Mucosa of stomach (tissue), 1 donor: ENCODE data around the gene ST8SIA2.

Source experiments
- H3K27me3 ChIP-seq: one replicate; pipeline ENCODE4 v1.7.0; 2013; ENCODE audit warnings: mild to moderate bottlenecking, low read length; ENCODE audit not compliant: control insufficient read depth, insufficient read depth
- H3K36me3 ChIP-seq: one replicate; pipeline ENCODE4 v1.7.0; 2013; ENCODE audit warnings: low read length; ENCODE audit not compliant: control insufficient read depth, insufficient read depth
- H3K4me1 ChIP-seq: one replicate; pipeline ENCODE4 v1.7.0; 2013; ENCODE audit warnings: mild to moderate bottlenecking, low read length; ENCODE audit not compliant: control insufficient read depth, insufficient read depth
- H3K4me3 ChIP-seq: one replicate; pipeline ENCODE4 v1.7.0; 2013; ENCODE audit warnings: low read length
- H3K9ac ChIP-seq: one replicate; pipeline ENCODE4 v1.7.0; 2013; ENCODE audit warnings: mild to moderate bottlenecking, low read length, moderate library complexity
- H3K9me3 ChIP-seq: one replicate; pipeline ENCODE4 v1.7.0; 2013; ENCODE audit warnings: mild to moderate bottlenecking, low read length, moderate library complexity; ENCODE audit not compliant: control insufficient read depth
- donor health status: Pancreatic carcinoma.

The ST8SIA2 gene

DNA sequence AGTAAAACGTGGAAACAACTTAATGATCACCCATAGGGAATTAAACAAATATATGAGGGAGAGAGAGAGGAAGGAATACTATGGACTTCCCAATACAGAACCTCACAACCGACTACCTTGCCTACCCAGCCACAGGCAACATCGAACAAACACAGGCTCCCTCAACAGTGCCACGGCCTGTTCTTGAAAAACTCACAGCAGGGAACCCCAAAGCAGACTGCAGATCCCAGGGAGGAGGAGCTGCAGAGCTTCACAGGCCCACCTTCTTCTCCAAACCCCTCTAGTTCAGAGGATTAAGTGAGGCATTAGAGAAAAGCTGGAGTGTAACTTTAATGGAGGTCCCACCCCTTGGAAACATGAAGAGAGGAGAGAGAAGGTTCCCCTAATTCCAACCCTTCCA lies 110.2 kb downstream of the ST8SIA2 start:
- Histone ChIP-seq H3K27me3 (no peaks in the 10 kb centered on the region), H3K4me1 (no peaks in the 10 kb centered on the region), H3K9ac (no peak overlapping the region), H3K9me3 (no peaks in the 10 kb centered on the region), H3K4me3 (no peak overlapping the region), H3K36me3 (no peaks in the 10 kb centered on the region)

DNA sequence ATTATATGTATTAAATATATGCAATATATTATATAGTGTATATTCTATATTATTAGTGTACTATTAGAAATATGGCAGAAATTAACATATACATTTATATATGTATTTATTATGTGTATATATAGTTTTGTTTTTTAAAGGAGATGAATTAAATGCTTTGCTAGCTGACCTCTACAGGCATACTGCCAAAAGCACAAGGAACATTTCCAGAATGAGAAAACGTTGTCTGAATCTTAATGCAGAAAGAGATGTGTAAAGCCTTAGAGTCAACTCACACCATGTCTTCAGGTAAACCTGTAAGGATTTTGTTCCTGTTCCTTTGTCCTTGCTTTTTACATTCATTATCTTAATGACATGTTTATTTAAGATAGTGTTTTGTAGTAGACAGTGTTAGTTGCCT lies 111.9 kb downstream of the ST8SIA2 start:
- no peaks in the 10 kb centered on the region for H3K36me3 ChIP-seq
- H3K9me3 ChIP-seq, result no peaks in the 10 kb centered on the region
- no peak overlapping the region for H3K9ac ChIP-seq
- no peaks in the 10 kb centered on the region for H3K27me3 ChIP-seq
- no peak overlapping the region for H3K4me3 ChIP-seq
- peaks cover 4% of the 10 kb centered on the region for H3K4me1 ChIP-seq

DNA sequence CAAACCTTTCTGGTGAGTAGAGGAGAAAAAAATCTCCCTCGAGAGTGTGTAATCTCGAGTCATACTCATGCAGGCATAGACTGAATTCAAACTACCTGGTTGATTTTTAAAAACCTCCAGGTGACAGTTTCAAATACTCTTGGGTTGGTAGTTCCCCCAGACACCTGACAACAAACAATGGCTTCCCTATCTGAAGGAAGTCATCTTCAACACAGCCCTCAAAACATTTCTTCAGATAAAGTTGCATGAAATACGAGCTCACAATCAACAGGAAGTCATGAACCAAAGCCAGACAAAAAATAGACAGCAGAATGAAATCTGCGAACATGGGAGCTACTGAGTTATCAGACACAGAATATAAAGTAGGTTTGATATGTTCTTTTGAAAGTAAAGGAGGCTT lies 112.8 kb downstream of the ST8SIA2 start:
- H3K4me3 ChIP-seq, result no peak overlapping the region
- H3K9ac ChIP-seq, result no peak overlapping the region
- no peaks in the 10 kb centered on the region for H3K9me3 ChIP-seq
- peaks cover 4% of the 10 kb centered on the region for H3K4me1 ChIP-seq
- no peaks in the 10 kb centered on the region for H3K36me3 ChIP-seq
- H3K27me3 ChIP-seq, result no peaks in the 10 kb centered on the region

DNA sequence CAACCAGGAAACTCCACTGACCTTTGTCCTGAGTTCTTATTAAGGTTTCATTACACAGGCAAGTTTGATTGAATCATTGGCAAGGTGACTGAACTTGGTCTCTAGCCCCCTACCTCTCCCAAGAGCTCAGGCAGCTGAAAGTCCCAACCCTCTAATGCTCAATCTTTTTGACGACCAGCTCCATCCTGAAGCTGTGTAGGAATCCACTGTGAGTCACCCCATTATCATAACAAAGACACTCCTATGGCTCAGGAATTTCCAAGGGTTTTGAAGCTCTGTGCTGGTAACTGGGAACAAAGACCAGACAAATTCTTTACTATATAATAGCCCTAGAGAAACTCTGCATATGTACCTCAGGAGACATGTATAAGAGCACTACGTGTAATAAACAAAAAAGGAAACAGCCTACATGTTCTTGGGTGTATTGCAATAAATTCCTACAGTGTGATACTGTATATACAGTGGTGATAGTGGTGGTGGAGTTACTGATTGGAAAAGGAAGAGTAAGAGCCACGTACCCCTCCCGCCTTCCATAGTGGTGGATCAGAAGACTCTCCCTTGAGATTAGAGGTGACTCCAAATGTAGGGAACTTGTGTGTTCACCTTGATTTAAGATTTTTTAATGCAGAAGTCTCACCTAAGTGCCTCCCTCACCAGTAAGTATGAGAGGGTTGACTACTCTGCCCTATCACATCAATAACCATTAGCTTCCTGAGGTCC lies 116.6 kb downstream of the ST8SIA2 start:
- no peak overlapping the region for H3K4me3 ChIP-seq

More for the DNA sequence above, 116.6 kb downstream of the ST8SIA2 start:
- Histone ChIP-seq H3K9ac (no peak overlapping the region), H3K4me1 (peaks cover 4% of the 10 kb centered on the region), H3K9me3 (no peaks in the 10 kb centered on the region), H3K36me3 (no peaks in the 10 kb centered on the region), H3K27me3 (no peaks in the 10 kb centered on the region)
